NB4 (cell line): ENCODE results near the gene CGRRF1.

ENCODE experiments used
- DNase-seq: peaks from one replicate; pipeline ENCODE4 v3.0.0; 2010; ENCODE audit warnings: low read depth
- H3K4me3 ChIP-seq: one replicate; pipeline ENCODE4 v1.5.1; 2011; ENCODE audit warnings: mild to moderate bottlenecking, low read depth, low read length, moderate library complexity
- CTCF ChIP-seq: IDR thresholded peaks from one replicate; pipeline ENCODE4 v1.5.1; 2012; ENCODE audit warnings: low read depth, low read length
- MAX ChIP-seq: IDR thresholded peaks from 2 replicates; pipeline ENCODE4 v1.6.1; 2011; ENCODE audit warnings: low read depth, low read length
- MYC ChIP-seq: IDR thresholded peaks from 2 replicates; pipeline ENCODE4 v1.6.1; 2011; ENCODE audit warnings: low read depth, low read length
- POLR2A ChIP-seq: IDR thresholded peaks from 2 replicates; pipeline ENCODE4 v1.6.1; 2011; ENCODE audit warnings: mild to moderate bottlenecking; ENCODE audit not compliant: insufficient read length; ENCODE audit errors: extremely low read depth

The CGRRF1 gene

GRCh38 chr14:54486685-54487084 is 23.0 kb upstream of the CGRRF1 start:
- peak; percentile 58 for DNase-seq
- TF ChIP-seq CTCF (no peak), MYC (no peak), POLR2A (no peak), MAX (no peak)
- no peak overlapping the region for H3K4me3 ChIP-seq

- peak overlapping the region; percentile 86 for H3K4me3 ChIP-seq
- no peak for DNase-seq
- TF ChIP-seq POLR2A (no peak), MAX (no peak), MYC (no peak)
Measured at GRCh38 chr14:54487771-54488170, 21.9 kb upstream of the CGRRF1 start.

GRCh38 chr14:54488318-54488645 is 21.4 kb upstream of the CGRRF1 start:
- no peak for TF ChIP-seq MAX
- no peak for TF ChIP-seq MYC
- peak overlapping the region; percentile 86 for H3K4me3 ChIP-seq
- no peak for DNase-seq

GRCh38 chr14:54488646-54489317 is 20.9 kb upstream of the CGRRF1 start, which contains the start of gene GMFB:
TSS of gene GMFB (minus strand) at chr14:54488980. CDS start at chr14:54488927, 53 bp downstream.
- peak; percentile 92 for DNase-seq
- TF ChIP-seq MAX (peak; percentile 89), POLR2A (peak; percentile 55), CTCF (peak; percentile 33), MYC (peak; percentile 60)
- peak within 1 kb of the TSS; percentile 86 for H3K4me3 ChIP-seq

GRCh38 chr14:54489318-54489683 is 20.4 kb upstream of the CGRRF1 start:
- TF ChIP-seq MYC: no peak
- TF ChIP-seq CTCF: no peak
- TF ChIP-seq MAX: no peak
- no peak for TF ChIP-seq POLR2A
- peak overlapping the region; percentile 86 for H3K4me3 ChIP-seq
- no peak for DNase-seq

GRCh38 chr14:54489731-54490444 is 19.8 kb upstream of the CGRRF1 start:
- no peak for DNase-seq
- TF ChIP-seq CTCF (no peak), POLR2A (no peak), MYC (no peak), MAX (no peak)
- H3K4me3 ChIP-seq: peak overlapping the region; percentile 86
